22Rv1 (cell line): ENCODE data around the gene ITK.

Experiments used
- H3K27ac ChIP-seq: fragments of 450-650 bp; 2 replicates; pipeline ENCODE4 v1.5.1; 2017
- CTCF ChIP-seq: fragments of 450-650 bp; IDR thresholded peaks from 2 replicates; pipeline ENCODE4 v1.5.1; 2017; ENCODE audit warnings: mild to moderate bottlenecking
- ZFX ChIP-seq: fragments of 450-650 bp; IDR thresholded peaks from 2 replicates; pipeline ENCODE4 v1.6.1; 2017; ENCODE audit warnings: antibody characterized with exemption, borderline replicate concordance

Gene ITK

DNA sequence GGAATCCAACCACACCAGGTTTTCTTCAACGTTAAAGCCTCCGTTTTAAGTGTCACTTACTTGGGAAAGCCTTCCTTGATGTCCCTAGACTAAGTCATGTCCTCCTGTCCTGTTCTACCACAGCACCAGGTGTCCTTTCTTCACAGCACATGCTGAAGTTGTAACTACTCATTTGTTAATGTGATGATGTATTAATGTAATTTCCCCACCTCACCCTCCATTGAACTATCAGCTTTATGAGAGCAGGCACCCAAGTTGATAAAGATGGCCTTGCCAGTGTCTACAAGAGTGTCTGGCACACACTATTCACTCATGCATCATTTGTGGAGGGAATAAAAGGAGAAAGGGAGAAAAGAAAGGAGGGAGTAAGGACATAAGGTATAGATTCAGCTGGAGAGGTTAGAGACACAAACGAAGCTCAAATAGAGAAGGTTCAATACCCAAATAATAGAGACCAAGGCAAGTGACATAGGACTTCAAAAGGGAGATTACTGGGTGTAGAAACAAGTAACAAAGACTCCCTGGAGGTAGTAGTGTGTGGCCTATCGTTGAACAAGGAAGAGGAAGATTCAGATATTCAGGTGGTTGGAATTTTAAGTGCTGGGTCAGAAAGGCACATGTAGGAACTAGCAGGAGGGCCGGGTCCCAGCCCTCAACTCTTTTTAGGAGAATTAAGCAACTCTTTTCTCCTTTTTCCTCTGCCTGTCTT, 6.6 kb downstream of the ITK start:
- H3K27ac ChIP-seq, result no peak overlapping the region
- TF ChIP-seq CTCF (no peak), ZFX (no peak)

GRCh38 chr5:157188270-157188669, 7.6 kb downstream of the ITK start:
- TF ChIP-seq ZFX (no peak), CTCF (no peak)
- H3K27ac ChIP-seq, result no peak overlapping the region

- no peak overlapping the region for H3K27ac ChIP-seq
- TF ChIP-seq ZFX, result no peak
- TF ChIP-seq CTCF, result no peak
Measured at GRCh38 chr5:157189223-157189622, 8.6 kb downstream of the ITK start.

DNA sequence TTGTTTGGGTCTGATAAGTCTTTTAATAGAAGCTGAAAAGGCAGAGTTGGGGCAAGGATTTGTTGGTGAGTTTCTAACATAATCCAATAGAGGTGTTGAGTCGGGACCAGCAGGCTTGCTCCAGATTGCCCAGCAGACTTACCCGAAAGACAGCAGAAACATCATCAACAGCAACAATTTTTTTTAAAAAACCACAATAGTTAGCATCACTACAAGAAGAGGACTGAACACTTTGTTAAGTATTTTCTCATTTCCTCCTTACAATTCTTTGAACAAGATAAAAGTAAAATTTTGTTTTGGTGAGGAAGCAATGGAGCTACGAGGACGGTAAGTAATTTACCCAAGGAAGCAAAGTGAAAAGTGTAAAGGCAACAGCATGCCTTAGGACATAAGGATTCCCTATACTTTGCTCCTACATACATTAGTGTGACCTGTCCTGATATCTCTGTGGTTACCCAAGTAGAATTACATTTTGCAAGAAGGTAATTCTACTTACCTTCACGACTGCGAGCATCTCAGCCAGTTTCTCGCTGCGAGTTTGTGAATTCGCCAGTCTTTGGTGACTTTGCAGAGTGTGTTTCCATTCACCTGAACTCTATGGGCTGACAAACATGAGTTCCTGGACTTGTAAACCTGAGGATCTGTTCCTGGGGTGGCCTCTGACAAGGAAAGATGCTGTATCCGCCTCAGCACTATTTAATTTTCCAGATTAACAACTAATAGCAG, 13.2 kb downstream of the ITK start:
- H3K27ac ChIP-seq, result no peak overlapping the region
- TF ChIP-seq ZFX (no peak), CTCF (no peak)

- TF ChIP-seq ZFX (no peak), CTCF (no peak)
- no peak overlapping the region for H3K27ac ChIP-seq
Measured at GRCh38 chr5:157196045-157196444, 15.4 kb downstream of the ITK start.

DNA sequence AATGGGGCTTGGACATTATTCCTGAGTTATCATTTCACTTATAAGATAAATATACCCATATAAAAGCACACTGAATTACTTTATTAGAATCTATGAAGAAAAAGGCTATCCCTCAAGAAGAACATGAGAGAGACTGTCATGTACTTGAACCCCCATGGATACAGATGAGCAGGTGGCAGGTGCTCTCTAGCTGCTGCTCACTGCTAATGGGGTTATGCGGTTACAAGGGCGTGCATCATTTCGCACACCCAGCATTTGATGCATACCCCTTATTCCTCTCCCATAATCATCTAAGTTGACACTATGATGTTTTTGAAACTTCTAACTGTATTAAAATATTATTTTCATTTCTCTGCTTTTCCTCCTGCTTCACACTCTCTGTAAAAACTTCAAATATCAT, 16.4 kb downstream of the ITK start:
- TF ChIP-seq CTCF (no peak), ZFX (no peak)
- no peak overlapping the region for H3K27ac ChIP-seq

DNA sequence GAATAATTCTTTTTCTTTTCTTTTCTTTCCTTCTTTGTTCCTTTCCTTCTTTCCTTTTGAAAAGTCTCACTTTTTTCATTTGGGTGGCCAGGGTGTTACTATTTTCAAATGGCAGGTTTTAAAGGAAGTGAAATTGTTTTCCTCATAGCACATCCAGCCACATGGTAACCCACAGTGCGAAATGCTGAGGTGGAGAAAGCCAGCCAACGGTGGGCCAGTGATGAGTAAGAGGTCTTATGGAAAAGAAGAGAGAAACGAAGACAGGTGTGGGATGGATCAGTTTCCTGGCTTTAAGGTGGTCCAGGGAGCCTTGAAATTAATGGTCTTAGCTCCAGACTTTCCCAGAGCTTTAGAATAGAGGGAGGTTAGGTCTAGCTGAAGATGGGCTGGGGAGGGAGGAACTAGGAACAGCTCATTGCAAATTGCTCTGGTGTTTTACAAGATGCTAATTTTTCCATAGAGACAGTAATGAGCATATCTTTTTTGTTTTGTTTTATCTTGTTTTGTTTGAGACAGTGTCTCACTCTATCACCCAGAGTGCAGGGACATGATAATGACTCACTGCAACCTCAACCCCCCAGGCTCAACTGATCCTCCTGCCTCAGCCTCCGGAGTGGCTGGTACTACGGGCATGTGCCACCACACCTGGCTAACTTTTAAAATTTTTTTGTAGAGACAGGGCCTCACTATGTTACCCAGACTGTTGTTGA, 17.8 kb downstream of the ITK start:
- TF ChIP-seq ZFX (no peak), CTCF (no peak)
- no peak overlapping the region for H3K27ac ChIP-seq
